Measurements from ENCODE around the gene NCOA5. TPM values are rescaled to one million over a fixed set of nuclear protein-coding genes. Genes with fewer than 3 reads are reported as not detected.

The NCOA5 gene
- total RNA-seq, 1 donor from 2014 or later = 10.3 TPM

DNA sequence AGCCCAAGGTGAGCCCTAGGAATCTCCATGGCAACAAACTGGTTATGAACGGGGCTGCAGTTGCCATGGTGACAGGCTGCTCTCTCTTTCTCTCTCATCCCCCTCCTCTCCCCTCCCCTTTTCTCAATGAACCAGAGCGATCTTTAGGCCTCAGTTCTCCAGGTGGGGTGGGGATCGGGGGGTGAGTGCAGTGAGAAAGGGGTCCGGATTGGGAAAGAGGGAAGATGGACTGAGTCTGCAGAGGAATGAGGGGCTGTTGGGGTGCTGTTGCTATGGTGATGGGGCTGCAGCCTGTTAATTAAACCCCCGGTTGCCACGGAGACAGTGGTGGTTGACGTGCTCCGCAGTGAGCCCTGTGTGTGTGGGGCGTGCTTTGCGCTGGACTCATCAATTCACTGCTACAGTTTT, 64.4 kb downstream of the NCOA5 start:
- Histone ChIP-seq H3K4me2 (no peak overlapping the region), H2AFZ (replicated peaks) (no peak overlapping the region), H3K9ac (no peak overlapping the region), H3K36me3 (no peaks in the 10 kb centered on the region), H3K4me1 (no peaks in the 10 kb centered on the region), H3K27me3 (peaks cover 87% of the 10 kb centered on the region), H3K4me3 (no peak overlapping the region), H3F3A (ENCODE audit: low read depth) (peaks cover 7% of the 10 kb centered on the region), H3K79me2 (ENCODE audit: low read depth) (no peaks in the 10 kb centered on the region), H3K27ac (no peak overlapping the region), H4K20me1 (ENCODE audit: low read depth) (peaks cover 68% of the 10 kb centered on the region), H3K9me3 (ENCODE audit: low read depth) (no peaks in the 10 kb centered on the region)
- peak; percentile 27 for DNase-seq (ENCODE audit: low spot score)
- H3K36me3 Mint-ChIP-seq = no peaks in the 10 kb centered on the region
- no peaks in the 10 kb centered on the region for H3K9me3 Mint-ChIP-seq
- H3K27ac Mint-ChIP-seq = no peak overlapping the region
- peaks cover 21% of the 10 kb centered on the region for H3K4me1 Mint-ChIP-seq
- H3K4me3 Mint-ChIP-seq = no peak overlapping the region
- peaks cover 53% of the 10 kb centered on the region for H3K27me3 Mint-ChIP-seq (ENCODE audit: insufficient read depth, low read depth)
- TF ChIP-seq EZH2phosphoT487 (IDR thresholded peaks at IDR 0.05) = no peak
- TF ChIP-seq, protein P1, sequence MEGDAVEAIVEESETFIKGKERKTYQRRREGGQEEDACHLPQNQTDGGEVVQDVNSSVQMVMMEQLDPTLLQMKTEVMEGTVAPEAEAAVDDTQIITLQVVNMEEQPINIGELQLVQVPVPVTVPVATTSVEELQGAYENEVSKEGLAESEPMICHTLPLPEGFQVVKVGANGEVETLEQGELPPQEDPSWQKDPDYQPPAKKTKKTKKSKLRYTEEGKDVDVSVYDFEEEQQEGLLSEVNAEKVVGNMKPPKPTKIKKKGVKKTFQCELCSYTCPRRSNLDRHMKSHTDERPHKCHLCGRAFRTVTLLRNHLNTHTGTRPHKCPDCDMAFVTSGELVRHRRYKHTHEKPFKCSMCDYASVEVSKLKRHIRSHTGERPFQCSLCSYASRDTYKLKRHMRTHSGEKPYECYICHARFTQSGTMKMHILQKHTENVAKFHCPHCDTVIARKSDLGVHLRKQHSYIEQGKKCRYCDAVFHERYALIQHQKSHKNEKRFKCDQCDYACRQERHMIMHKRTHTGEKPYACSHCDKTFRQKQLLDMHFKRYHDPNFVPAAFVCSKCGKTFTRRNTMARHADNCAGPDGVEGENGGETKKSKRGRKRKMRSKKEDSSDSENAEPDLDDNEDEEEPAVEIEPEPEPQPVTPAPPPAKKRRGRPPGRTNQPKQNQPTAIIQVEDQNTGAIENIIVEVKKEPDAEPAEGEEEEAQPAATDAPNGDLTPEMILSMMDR (IDR thresholded peaks at IDR 0.05) = no peak
- TF ChIP-seq EZH2 (IDR thresholded peaks at IDR 0.05) = no peak

DNA sequence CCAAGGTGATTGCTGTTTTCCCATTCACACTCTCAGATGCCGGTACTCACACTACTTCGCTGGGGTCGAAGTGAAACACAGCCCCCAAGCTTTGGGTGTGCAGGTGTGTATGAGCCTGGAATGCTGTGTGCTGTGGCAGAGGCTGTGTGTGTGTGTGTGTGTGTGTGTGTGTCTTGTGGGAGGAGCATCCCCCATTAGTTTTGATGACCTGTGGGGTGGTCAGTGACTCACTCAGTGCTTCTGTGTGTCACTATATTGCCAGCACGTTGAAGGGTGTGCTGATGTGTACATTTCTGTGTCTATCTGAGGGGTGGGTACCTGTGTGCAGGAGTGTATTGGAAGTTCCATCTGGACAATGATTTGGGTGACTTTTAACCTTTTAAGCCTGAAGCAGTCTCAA, 65.8 kb downstream of the NCOA5 start:
- peaks cover 7% of the 10 kb centered on the region for H3F3A ChIP-seq (ENCODE audit: low read depth)
- no peak overlapping the region for H2AFZ ChIP-seq (replicated peaks)
- H3K9me3 ChIP-seq (ENCODE audit: low read depth) = no peaks in the 10 kb centered on the region
- Mint-ChIP-seq H3K36me3 (no peaks in the 10 kb centered on the region), H3K4me1 (peaks cover 21% of the 10 kb centered on the region), H3K27me3 (ENCODE audit: insufficient read depth, low read depth) (peaks cover 40% of the 10 kb centered on the region), H3K9me3 (no peaks in the 10 kb centered on the region), H3K4me3 (no peak overlapping the region), H3K27ac (no peak overlapping the region)
- TF ChIP-seq EZH2phosphoT487 (IDR thresholded peaks at IDR 0.05) = no peak
- H3K27ac ChIP-seq = no peak overlapping the region
- H3K9ac ChIP-seq = no peak overlapping the region
- peaks cover 56% of the 10 kb centered on the region for H4K20me1 ChIP-seq (ENCODE audit: low read depth)
- no peaks in the 10 kb centered on the region for H3K36me3 ChIP-seq
- no peak overlapping the region for H3K4me2 ChIP-seq
- H3K4me3 ChIP-seq = no peak overlapping the region
- no peak for DNase-seq (ENCODE audit: low spot score)
- H3K79me2 ChIP-seq (ENCODE audit: low read depth) = no peaks in the 10 kb centered on the region
- peaks cover 74% of the 10 kb centered on the region for H3K27me3 ChIP-seq
- H3K4me1 ChIP-seq = no peaks in the 10 kb centered on the region

DNA sequence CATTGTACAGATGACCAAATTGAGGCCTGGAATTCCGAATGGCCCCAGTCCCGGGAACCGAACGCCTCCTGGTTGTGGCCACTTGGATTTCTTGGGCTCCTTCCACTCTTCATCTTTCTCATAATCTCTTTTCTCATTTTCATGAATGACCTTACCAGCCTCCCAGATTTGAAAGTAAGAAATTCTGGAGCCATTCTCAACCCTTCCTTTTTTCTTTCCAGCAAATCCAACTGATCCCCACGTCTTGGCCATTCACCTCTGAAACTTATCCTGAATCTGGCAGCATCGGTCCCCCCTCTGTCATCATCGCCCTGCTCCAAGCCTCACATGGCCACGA, 66.6 kb downstream of the NCOA5 start:
- no peak for DNase-seq (ENCODE audit: low spot score)
- no peaks in the 10 kb centered on the region for H3K4me1 ChIP-seq
- H3F3A ChIP-seq (ENCODE audit: low read depth) = peaks cover 7% of the 10 kb centered on the region
- H3K27ac Mint-ChIP-seq = no peak overlapping the region
- H3K4me1 Mint-ChIP-seq = peaks cover 21% of the 10 kb centered on the region
- H3K4me3 ChIP-seq = no peak overlapping the region
- TF ChIP-seq EZH2 (IDR thresholded peaks at IDR 0.05) (no peak), EZH2phosphoT487 (IDR thresholded peaks at IDR 0.05) (no peak)
- TF ChIP-seq, protein P1 (IDR thresholded peaks at IDR 0.05) = no peak
- no peaks in the 10 kb centered on the region for H3K36me3 Mint-ChIP-seq
- no peaks in the 10 kb centered on the region for H3K9me3 ChIP-seq (ENCODE audit: low read depth)
- no peaks in the 10 kb centered on the region for H3K36me3 ChIP-seq
- no peak overlapping the region for H2AFZ ChIP-seq (replicated peaks)
- no peak overlapping the region for H3K27ac ChIP-seq
- no peak overlapping the region for H3K9ac ChIP-seq
- peaks cover 47% of the 10 kb centered on the region for H4K20me1 ChIP-seq (ENCODE audit: low read depth)
- H3K4me3 Mint-ChIP-seq = peak overlapping the region; percentile 42
- H3K79me2 ChIP-seq (ENCODE audit: low read depth) = no peaks in the 10 kb centered on the region
- peaks cover 65% of the 10 kb centered on the region for H3K27me3 ChIP-seq
- H3K4me2 ChIP-seq = peak overlapping the region; percentile 88
- no peaks in the 10 kb centered on the region for H3K9me3 Mint-ChIP-seq
- H3K27me3 Mint-ChIP-seq (ENCODE audit: insufficient read depth, low read depth) = peaks cover 33% of the 10 kb centered on the region

DNA sequence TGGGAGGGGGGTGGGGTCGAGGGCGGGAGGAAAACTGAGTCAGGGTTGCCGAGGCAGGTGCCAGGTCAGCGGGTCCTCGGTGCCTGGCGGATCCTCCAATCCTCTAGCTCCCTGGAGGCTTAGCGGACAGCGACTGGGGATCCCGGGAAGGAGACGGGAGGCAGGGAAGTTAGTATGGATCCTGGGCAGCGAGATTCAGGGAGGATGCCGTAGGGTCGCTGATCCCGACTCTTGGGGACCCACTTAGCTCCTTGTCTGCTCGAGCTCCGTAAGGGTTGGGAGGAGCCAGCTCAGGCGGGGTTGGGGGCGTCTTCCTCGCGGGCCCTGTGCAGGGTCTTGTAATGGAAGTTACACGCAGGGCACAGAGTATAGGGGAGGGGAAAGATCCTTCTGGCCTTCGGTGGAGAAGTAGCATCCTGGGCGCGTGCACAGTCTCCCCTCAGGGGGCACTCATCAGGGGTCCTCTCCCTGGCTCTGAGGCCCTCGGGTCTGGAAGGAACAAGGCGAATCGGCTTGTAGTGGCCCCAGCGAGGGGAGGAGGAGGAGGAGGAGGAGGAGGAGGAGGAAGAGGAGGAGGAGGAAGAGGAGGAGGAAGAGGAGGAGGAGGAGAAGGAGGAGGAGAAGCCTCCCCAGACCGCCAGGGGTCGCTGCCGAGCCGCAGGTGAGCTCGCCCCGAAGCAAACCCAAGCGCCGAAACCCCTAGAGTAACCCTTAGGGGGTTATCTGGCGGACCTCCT, 67.2 kb downstream of the NCOA5 start:
- H3K9me3 Mint-ChIP-seq = no peaks in the 10 kb centered on the region
- Histone ChIP-seq H3K4me1 (no peaks in the 10 kb centered on the region), H3K9me3 (ENCODE audit: low read depth) (no peaks in the 10 kb centered on the region), H3K4me3 (peak overlapping the region; percentile 59), H3K27me3 (peaks cover 60% of the 10 kb centered on the region), H4K20me1 (ENCODE audit: low read depth) (peaks cover 42% of the 10 kb centered on the region), H3K36me3 (no peaks in the 10 kb centered on the region), H3F3A (ENCODE audit: low read depth) (peaks cover 7% of the 10 kb centered on the region), H2AFZ (replicated peaks) (no peak overlapping the region), H3K4me2 (peak overlapping the region; percentile 88), H3K79me2 (ENCODE audit: low read depth) (no peaks in the 10 kb centered on the region), H3K9ac (no peak overlapping the region), H3K27ac (no peak overlapping the region)
- H3K36me3 Mint-ChIP-seq = no peaks in the 10 kb centered on the region
- H3K4me1 Mint-ChIP-seq = peaks cover 21% of the 10 kb centered on the region
- peak overlapping the region; percentile 90 for H3K4me3 Mint-ChIP-seq
- TF ChIP-seq, protein P1 (IDR thresholded peaks at IDR 0.05) = peak; percentile 83
- no peak for TF ChIP-seq EZH2 (IDR thresholded peaks at IDR 0.05)
- no peak for TF ChIP-seq EZH2phosphoT487 (IDR thresholded peaks at IDR 0.05)
- H3K27me3 Mint-ChIP-seq (ENCODE audit: insufficient read depth, low read depth) = peaks cover 28% of the 10 kb centered on the region
- no peak overlapping the region for H3K27ac Mint-ChIP-seq
- DNase-seq (ENCODE audit: low spot score) = peak; percentile 86
